ENCODE data around the gene ZFP36L2.

Gene ZFP36L2

GRCh38 chr2:43174368-43174916, 52.0 kb downstream of the ZFP36L2 start:
- no peaks in the 10 kb centered on the region for H3K36me3 Mint-ChIP-seq (ENCODE audit: low read depth)
- intact Hi-C loops (cut with micrococcal nuclease): loop anchor here (1.0 kb wide), 1 partner anchor 39 kb away; no protein-coding TSS in a partner anchor

More at GRCh38 chr2:43174368-43174916, 52.0 kb downstream of the ZFP36L2 start:
- Mint-ChIP-seq H3K9me3 (no peaks in the 10 kb centered on the region), H3K27ac (peak overlapping the region; percentile 90), H3K4me3 (peak overlapping the region; percentile 66), H3K4me1 (ENCODE audit: low read depth) (peaks cover 79% of the 10 kb centered on the region), H3K27me3 (peaks cover 4% of the 10 kb centered on the region)
